Activated CD8-positive, alpha-beta memory T cell treated with anti-CD3 and anti-CD28 coated beads, Interleukin-2, amount 50 U/mL, for 48 hours (primary cell): ENCODE measurements around the gene FAM13B.
A peak's percentile ranks its signal among the peaks of the same experiment; 100 is the strongest.

ENCODE experiments used
- DNase-seq: peaks from one replicate; pipeline ENCODE4 v3.0.0-alpha.2; 2020

FAM13B gene

GRCh38 chr5:137890845-137891244, 142.0 kb downstream of the FAM13B start:
- no peak for DNase-seq

GRCh38 chr5:137888863-137889759, 143.8 kb downstream of the FAM13B start, which contains the start of gene PKD2L2:
PKD2L2 (plus strand) TSS chr5:137889457; CDS start chr5:137889492, 35 bp downstream.
- peak; percentile 92 for DNase-seq

GRCh38 chr5:137888466-137888862, 144.4 kb downstream of the FAM13B start:
- DNase-seq, result no peak
